HK-2 (cell line): Measurements from ENCODE around the gene ITPR3.
"Not testable (repeated sequence)": the region's sequence is repeated elsewhere in the genome, so short reads cannot be mapped to it uniquely, and the experiment has no call there.

ENCODE experiments used
- DNase-seq: peaks from one replicate; pipeline ENCODE4 v3.0.0-alpha.2; 2018; ENCODE audit not compliant: unreplicated experiment

The ITPR3 gene

DNA sequence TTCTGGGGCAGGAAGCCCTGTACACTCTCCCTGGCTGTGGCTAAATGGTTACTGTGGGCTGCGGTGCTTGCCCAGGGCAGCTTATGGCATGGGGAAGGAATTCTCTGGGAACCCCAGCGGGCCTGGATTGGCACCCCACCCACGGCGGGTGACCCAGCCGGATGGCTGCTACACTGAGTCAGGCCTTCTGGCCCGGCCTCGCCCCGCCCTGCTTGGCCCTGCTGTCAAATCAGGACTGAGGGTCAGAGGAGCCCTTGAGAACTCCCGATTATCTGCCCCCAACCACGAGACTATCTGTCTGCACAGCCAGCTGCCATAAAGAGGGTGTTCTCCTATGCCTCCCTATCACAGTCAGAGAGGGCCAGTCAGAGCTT is 7.3 kb upstream of the ITPR3 start:
- DNase-seq: peak; percentile 84

GRCh38 chr6:33616113-33616512 is 5.0 kb upstream of the ITPR3 start:
- DNase-seq: no peak

DNA sequence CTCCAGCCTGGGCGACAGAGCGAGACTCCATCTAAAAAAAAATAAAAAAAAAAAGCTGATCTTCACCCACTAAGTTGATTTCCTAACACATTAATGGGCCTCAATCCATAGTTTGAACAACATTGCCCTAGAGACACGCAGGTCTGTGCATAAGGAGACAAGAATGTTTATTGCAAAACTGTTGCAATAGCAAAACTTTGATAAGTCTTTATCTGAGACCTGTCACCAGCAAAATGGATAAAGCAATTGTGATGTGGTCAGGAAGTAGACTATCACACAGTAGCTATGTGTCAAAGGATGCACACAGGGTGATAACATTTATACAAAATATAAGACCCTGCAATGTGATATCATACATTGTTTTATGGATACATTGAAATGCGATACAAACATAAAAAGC is 4.2 kb upstream of the ITPR3 start:
- DNase-seq: no peak

- DNase-seq: no peak
These were observed 1.8 kb upstream of the ITPR3 start for GRCh38 chr6:33619166-33619840.

- DNase-seq: peak; percentile 50
These were observed 815 bp upstream of the ITPR3 start for GRCh38 chr6:33620158-33620855.

DNA sequence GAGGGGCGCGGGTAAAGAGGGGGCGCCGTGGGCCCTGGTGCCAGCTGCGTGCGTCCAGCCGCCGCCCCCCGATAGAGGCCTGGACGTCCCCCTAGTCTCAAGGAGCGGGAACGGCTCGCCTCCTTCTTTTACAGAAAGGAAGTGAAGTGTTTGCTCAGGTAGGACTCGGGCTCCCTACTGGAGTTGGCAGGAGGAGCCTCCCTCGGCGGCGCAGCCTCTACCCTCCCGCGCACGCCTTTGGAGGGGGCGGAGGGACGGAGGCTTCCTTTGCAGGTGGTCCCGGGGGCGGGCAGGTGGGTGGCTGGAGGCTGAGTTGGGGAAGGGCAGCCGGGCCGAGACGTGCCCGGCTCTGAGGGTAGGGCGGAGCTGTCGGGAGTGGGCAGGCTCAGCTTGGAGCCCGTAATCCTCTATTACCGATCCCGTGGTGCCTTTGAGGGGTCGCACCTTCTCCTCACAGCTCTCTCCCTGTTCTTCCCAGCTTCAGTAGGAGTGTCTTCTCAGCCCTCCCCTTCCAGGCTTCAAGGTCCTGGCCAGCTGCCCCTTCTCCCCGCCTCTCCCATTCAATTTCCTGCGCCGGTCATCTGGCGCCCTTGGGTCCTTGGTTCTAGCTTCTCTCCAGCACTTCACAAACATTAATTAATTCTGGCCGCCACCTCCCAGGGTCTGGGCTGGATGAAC is 728 bp downstream of the ITPR3 start:
- DNase-seq: peak; percentile 67

GRCh38 chr6:33622456-33623431 is 1.6 kb downstream of the ITPR3 start:
- no peak for DNase-seq

GRCh38 chr6:33623895-33624381 is 2.8 kb downstream of the ITPR3 start:
- no peak for DNase-seq

DNA sequence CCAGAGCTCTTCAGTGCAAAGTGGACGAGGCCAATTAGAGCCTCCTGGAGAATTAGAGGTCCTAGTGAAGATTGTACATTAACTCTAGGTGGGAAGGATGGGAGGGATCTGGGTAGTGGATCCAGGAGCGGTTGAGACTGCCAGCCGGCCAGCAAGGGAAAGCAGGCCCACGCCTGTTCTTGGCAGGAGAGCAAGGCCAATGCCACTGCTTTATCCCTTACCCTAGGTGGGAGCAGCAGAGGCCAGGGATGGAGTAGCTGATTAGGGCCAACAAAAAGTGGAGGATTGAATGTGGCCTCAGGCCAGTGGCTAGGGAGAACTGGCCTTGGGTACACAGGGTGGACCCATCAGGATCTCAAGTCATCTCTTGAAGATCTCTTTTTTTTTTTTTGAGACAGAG is 3.7 kb downstream of the ITPR3 start:
- no peak for DNase-seq

DNA sequence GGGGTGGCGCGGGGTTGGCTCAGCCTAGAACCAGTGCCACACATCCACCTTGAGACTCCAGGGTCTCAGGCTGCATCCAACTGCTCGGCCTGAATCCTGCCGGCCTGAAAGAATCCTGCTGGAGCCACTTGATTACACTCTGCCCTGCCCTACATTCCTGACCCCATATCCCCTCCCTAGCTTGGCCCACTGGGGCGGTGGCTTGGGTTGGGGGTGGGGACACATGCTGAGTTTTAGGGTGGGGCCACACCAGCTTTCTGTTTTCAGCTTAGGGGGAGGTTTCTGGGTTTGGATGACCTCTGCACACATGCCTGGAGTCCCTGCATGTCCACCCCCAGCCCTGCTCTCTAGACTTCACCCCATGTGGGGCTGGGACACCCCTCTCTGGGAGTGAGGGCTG is 6.8 kb downstream of the ITPR3 start:
- DNase-seq: no peak

DNA sequence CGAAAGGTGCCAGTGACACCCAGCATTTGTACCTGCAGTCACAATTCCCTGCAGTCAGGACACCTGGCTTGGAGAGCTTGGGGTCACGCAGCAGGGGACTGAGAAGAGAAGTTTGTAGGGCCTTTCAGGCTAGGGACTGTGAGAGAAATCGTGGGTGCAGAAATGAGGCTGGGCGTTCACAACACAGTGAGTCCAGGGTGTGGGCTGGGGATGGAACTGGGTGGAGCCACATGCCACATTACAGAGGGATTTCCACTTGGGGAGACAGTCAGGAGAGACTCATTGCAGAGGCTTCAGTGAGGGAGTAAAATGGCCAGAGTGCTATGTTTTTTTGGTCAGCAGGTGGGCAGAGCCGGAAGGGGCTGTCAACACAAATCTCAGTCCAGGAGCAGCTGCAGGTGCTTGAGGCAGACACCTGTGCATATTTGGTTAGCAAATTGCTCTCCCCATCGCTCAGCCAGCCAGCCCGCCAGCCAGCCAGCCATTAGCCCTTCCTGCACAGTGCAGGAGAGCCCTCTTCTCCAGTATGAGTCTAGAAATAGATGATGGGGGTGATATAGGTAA is 7.4 kb downstream of the ITPR3 start:
- no peak for DNase-seq

DNA sequence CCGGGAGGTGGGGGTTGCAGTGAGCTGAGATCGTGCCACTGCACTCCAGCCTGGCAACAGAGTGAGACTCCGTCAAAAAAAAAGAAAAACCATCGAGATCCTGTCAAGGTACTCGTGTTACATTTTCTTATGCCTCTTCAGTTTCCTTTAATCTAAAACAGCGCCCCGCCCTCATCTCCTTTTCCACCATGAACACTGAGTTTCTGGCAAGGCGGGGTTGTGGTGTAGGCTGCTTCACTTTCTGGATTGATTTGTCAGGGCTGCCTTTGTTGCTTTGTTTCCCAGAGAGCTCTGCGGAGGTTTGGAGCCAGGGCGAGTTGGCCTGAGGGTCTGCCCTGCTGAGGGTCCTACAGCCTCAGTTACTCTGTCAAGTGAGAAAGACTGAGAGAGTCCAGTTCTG is 8.9 kb downstream of the ITPR3 start:
- DNase-seq: no peak

- DNase-seq: not testable (repeated sequence)
These were observed 10.4 kb downstream of the ITPR3 start for GRCh38 chr6:33631521-33631920.

- DNase-seq: no peak
These were observed 10.9 kb downstream of the ITPR3 start for GRCh38 chr6:33631971-33632557.

DNA sequence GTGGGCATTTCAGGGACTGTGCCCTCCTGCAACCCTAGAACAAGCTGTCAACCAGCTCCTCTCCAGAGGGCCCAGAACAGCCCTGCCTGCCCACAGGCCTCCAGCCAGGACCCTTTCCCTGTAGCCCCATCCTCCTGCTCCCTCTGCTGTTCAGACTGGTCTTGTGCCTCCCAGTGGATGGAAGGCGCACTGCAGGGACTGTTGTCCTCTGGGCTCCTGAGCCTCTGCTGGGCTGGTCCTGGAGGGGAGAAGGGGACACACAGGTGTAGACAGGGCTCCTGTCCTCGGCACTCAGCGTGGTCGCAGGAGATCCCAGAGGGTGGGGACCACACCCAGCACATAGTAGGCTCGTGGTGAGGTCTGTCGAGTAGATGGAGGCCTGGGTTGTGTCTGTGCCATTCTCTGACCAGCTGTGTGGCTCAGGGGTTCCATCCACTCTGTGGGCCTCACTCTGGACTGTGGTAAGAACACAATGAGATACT is 11.5 kb downstream of the ITPR3 start:
- DNase-seq: peak; percentile 41

GRCh38 chr6:33633084-33633461 is 12.0 kb downstream of the ITPR3 start:
- DNase-seq: no peak

DNA sequence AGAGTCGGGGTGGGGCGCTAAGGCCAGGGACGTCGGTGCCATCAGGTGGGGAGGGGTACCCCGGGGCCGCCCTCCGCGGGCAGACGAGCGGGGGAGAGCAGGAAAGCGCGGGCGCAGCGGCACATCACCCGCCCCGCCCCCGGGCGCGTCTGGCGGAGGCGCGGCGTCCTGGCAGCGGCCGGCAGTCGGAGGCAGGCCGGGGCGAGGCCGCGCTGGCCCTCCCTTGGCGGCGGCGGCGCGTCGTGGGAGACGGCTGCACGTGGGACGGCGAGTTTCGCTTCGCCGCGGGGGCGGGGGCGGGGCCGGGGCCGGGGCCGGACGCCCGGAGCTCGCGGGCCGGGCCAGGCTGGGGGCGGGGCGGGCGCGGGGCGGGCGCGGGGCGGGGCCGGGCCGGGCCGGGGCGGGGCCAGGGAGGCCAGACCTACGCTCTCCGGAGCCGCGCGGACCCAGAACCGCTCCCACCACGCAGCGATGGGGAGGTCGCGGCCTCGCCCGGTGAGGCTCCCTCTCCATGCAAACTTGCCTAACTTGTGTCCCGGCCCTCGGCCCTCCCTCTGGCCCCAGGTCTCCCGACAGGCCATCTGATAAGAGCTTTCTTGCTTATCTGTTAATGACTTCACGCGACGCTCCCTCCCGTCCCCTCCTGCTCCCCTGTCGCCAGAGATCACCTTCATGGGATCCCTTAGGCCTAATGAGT is 12.5 kb downstream of the ITPR3 start:
- DNase-seq: peak; percentile 52

GRCh38 chr6:33634161-33634727 is 13.1 kb downstream of the ITPR3 start:
- DNase-seq: no peak

- no peak for DNase-seq
These were observed 13.8 kb downstream of the ITPR3 start for GRCh38 chr6:33634946-33635345.

DNA sequence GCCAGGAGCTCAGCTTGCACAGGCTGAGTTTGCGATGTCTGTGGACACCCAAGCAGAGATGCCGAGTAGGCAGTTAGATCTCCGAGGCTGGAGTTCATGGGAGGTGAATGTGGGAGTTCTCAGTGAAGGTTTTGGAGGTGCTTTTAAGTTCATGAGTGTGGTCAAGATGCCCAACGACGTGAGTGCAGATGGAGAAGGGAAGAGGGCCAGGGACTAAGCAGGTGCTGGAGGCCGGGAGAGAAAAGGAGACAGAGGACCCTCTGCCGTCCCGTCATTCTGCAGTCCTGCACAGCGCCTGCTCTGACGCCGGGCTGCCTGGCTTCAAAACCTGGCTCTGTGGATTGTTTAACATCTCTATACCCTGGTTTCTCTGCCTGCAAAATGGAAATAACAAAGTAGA is 15.5 kb downstream of the ITPR3 start:
- no peak for DNase-seq
